ENCODE measurements around the gene BBOX1.

DNA sequence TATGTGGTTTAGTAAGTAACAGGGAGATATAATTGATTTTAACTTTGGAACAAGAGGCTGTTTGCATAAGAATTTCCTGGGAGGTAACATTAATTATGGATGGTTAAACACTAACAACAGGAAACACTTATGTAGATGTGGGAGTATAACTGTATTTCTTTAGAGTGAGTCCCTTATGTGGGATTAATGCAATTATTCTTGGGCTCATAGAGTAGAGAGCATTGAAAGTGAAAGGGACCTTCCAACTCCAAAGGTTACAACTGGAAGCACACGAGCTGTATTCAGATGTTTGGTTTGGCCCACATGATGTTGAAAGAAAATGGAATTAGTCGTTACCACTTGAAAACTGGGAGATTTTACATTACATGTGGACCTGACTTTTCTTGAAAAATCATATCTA lies 53.5 kb downstream of the BBOX1 start:
- TF ChIP-seq, protein P1, sequence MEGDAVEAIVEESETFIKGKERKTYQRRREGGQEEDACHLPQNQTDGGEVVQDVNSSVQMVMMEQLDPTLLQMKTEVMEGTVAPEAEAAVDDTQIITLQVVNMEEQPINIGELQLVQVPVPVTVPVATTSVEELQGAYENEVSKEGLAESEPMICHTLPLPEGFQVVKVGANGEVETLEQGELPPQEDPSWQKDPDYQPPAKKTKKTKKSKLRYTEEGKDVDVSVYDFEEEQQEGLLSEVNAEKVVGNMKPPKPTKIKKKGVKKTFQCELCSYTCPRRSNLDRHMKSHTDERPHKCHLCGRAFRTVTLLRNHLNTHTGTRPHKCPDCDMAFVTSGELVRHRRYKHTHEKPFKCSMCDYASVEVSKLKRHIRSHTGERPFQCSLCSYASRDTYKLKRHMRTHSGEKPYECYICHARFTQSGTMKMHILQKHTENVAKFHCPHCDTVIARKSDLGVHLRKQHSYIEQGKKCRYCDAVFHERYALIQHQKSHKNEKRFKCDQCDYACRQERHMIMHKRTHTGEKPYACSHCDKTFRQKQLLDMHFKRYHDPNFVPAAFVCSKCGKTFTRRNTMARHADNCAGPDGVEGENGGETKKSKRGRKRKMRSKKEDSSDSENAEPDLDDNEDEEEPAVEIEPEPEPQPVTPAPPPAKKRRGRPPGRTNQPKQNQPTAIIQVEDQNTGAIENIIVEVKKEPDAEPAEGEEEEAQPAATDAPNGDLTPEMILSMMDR (IDR thresholded peaks at IDR 0.05; ENCODE audit: low read depth, low read length, missing input control), result no peak
- TF ChIP-seq JUND (IDR thresholded peaks at IDR 0.05) (peak; percentile 12 to 33), HNF4A (conservative IDR thresholded peaks at IDR 0.05) (peak; percentile 68 to 75), RXRA (IDR thresholded peaks at IDR 0.05) (peak in 1 of 2 donors; percentile 28), SP1 (IDR thresholded peaks at IDR 0.05) (peak; percentile 89), RAD21 (IDR thresholded peaks at IDR 0.05) (peak in 1 of 2 donors; percentile 29)
- TF ChIP-seq, protein P2, sequence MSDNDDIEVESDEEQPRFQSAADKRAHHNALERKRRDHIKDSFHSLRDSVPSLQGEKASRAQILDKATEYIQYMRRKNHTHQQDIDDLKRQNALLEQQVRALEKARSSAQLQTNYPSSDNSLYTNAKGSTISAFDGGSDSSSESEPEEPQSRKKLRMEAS (IDR thresholded peaks at IDR 0.05), result peak; percentile 40

Data from liver (tissue), 3 donors.